ENCODE results near the gene NAGPA.

NAGPA gene

DNA sequence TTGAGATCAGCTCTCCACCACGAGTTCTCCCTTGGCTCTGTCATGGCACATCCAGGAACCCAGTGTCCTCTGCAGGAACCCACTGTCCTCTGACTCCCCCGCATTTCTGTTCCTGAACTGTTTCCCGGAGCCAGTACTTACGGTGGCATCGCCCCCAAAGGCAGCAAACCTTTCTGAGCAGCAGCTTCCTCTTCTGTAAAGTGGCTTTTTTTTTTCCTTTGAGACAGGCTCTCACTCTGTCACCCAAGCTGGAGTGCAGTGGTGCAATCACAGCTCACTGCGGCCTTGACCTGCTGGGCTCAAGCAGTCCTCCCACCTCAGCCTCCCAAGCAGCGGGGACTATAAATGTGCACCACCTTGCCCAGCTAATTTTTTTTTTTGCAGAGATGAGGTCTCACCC lies 32.2 kb downstream of the NAGPA start:
- no peak for DNase-seq

DNA sequence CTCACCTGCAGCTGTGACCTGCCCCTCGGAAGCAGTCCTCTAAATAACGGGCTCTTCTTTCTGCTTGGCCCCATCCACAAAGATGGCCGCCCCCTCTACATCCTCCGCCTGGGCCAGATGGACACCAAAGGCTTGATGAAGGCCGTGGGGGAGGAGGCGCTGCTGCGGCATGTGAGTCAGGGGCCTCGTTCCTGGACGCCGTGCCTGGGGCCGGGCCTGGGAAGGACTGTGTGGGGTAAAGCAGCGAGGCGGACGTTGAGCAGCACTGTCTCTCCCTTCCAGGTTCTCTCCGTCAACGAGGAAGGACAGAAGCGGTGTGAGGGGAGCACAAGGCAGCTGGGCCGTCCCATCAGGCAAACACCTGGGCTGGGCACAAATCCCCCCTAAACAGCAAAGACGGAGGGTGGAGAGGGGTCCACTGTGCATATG lies 33.1 kb downstream of the NAGPA start:
- no peak for DNase-seq

DNA sequence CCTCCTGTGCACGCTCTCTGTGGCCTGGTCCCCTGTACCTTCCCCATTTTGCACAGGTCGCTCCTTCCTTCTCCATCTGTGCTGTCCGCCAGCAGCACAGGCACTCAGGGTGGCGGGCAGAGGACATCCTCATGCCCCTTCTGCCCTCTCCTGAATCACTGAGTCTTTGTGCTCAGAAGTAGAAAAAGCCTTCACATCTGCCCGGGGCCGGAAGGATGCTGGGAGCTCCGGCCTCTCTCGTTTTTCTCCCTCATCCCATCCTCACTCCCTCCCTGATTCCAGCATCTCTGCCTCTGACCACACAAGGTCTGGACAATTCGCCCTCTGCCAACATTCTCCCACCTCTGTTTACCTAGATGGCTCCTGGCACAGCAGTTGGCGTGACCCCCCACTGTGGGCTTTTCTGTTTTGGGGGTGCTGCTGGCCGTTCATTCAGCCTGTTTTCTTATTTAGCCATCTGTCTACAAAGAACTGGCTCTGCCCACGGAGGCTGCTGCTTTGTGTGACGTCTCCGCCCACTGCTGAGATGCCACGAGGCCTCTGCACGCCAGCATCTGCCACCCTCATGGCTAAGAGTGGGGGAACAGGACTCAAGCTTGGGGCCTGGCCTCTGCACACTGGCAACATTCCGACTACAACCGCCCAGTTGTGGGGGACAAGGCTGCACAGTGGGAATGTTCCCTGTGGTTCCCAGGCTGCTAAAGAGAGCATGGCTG lies 38.9 kb downstream of the NAGPA start:
- no peak for DNase-seq

DNA sequence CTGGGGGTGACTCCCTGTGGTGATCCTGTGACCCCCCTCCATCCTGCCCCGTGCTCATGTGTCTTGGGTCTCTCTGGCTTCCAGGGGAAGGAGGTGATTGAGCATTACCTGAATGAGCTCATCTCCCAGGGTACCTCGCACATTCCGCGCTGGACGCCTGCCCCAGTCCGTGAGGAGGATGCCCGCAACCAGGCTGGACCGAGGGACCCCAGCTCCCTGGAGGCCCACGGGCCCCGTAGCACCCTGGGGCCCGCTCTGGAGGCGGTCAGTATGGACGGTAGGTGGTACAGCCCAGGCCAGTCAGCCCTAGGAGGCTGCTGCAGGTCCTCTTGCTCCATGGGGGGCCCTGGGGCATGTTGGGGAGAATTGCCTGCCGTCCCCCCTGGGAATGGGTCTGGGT lies 42.0 kb downstream of the NAGPA start:
- no peak for DNase-seq

DNA sequence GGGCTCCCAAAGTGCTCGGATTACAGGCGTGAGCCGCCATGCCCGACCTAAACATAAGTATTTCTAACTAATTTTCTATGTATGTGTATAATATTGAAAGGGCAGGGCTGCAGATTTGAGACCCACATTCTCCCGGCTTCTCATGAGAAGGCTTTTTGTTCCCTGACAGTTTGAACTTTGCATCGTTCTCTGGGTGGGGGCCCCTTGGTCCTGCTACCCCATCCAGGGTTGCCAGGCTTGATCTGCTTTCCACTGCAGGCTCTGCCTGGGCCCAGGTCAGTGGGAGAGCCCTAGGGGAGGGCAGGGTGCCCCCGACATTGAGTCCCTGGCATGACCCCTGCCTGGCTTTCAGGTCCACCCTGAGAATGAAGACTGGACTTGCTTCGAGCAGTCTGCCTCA lies 43.3 kb downstream of the NAGPA start:
- no peak for DNase-seq

DNA sequence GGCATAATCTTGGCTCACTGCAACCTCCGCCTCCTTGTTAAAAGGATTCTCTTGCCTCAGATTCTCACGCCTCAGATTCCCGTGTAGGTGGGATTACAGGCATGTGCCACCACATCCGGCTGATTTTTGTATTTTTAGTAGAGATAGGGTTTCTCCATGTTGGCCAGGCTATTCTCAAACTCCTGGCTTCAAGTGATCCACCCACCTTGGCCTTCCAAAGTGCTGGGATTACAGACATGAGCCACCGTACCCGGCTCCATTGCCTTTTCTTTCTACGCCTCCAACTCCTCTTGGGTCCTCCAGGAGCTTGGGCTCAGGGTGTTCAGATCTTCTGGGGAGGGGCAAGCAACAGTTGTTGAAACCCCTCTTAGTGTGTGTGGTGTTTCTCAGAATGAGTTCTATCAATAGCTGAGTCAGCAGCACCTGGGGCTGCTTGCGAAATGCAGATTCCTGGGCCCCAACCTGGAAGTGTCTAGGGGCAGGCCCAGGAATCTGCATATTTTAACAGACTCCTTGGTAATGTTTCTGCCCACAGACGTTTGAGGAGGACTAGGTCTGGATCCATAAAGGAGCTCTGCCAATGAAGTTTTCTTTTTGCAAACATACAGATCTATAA lies 44.2 kb downstream of the NAGPA start:
- DNase-seq: no peak

DNA sequence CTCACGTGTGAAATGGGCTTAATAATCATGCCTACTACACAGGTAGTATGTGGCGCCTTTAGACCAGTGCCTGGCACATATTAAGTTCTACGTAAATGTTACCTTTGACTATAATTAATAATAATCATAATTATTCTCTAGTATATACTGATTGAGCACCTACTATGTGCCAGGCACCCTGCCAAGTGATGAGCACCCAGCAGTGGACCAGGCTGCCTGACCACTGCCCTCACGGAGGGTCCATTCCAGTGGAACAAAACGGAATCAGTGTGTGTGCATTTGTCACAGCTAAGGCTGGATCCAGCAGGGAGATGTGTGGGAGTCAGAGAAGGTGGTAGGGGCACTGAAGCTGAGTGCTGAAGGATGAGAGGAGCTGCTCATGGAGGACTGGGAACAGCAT lies 45.1 kb downstream of the NAGPA start:
- no peak for DNase-seq

DNA sequence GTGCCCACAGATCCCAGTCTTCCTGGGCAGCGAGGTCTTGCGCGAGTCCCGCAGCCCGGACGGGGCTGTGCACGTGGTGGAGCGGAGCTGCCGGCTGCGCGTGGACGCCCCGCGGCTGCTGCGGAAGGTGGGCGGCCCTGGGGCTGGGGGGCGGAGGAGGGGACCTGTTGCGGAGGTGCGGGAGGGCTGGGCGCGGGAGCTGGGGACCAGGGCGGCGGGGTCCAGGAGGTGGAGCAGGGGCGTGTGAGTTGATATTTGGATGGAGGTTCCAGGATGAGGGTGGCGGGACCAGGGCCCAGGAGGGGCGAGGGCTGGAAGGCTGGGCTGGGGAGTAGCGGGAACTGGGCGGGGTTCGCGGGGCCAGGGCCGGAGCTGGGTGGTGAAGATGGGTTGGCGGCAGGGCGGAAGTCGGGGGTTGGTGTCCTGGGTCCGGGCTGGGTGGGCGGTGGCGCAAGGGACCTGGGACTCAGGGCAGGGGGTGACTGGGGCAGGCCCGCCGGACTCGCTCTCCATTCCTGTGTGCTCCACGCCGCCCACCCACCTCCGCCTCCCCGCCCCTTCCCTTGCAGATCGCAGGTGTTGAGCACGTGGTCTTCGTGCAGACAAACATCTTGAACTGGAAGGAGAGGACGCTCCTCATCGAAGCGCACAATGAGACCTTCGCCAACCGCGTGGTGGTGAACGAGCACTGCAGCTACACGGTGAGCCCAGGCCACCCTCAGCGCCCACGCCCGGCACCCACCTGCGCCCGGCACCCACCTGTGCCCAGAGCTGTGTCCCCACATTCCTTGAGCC lies 46.0 kb downstream of the NAGPA start:
- DNase-seq: no peak

DNA sequence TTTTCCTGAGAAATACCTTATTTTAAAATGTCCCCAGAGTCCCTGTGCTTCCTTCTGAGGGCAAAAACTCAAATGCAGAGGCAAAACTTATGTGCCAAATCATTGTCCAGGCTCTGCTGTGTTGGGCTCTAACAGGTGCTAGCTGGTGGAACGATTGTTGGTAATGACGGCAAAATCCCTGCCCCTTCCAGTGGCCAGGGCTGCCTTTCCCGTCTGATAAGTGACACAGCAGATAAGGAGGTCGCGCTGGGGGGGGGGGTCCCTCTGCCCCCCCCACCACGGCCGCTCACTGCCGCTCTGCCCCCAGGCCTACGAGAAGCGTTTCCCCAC lies 46.5 kb downstream of the NAGPA start:
- DNase-seq: no peak

DNA sequence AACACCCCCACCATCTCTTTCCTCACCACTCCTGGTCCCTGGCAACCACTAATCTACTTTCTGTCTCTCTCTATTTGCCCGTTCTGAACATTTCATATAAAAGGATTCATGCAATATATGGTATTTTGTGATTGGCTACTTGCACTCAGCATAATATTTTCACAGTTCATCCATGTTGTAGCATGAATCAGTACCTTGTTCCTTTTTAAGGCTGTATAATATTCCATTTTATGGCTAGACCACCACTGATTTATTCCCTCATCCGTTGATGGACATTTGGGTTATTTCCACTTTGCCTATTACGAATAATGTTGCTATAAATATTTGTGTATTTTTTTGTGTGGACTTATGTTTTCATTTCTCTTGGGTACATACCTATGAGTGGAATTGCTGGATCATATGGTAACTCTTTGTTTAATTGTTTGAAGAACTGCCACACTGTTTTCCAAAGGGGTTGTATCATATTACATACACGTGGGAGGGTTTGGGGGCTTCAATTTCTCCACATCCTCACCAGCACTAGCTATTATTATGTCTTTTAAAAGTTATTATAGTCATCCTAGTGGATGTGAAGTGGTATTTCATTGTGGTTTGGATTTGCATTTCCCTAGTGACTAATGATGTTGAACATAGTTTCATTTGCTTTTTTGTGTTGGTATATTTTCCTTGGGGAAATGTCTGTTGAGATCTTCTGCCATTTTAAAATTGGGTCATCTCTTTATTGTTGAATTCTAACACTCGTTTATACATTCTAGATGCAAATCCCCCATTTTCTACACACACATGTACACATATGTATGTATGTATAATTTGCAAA lies 49.4 kb downstream of the NAGPA start:
- DNase-seq: no peak

DNA sequence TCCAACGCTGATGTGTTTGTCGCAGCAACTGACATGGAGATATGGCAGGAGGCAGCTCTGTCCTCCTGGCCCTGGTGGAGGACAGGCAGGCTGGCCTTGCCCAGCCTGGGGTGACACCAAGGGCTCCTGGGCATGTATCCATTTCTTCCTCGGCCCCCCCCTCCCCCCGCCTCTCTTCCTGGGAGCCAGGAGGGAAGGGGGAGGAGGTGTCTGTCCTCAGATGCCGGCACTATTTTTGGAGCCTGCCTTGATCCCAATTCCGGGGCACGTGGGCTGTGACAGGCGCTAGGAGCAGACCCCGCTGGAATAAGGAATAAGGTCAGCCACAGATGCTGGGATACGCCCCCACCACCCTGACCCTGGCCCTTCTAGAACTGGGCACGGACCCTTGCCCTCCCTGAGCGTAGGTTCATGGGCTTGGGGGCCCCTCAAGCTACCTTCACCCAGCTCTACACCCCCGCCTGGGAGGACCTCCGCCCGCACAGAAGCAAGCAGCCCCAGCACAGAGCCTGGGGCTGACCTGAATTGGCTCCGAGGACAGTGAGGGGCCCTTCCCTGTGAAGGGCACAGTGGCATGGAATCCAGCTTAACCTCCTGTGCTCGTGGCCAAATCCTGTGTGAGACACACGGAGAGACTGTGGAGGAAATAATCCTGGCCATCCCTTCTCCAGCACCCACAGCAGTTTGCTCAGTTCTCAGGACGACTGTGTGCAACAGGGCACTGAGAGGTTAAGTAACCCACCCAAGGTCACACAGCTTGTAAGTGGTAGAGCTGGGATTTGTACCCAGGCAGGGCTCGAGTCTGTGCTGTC lies 51.5 kb downstream of the NAGPA start:
- no peak for DNase-seq

DNA sequence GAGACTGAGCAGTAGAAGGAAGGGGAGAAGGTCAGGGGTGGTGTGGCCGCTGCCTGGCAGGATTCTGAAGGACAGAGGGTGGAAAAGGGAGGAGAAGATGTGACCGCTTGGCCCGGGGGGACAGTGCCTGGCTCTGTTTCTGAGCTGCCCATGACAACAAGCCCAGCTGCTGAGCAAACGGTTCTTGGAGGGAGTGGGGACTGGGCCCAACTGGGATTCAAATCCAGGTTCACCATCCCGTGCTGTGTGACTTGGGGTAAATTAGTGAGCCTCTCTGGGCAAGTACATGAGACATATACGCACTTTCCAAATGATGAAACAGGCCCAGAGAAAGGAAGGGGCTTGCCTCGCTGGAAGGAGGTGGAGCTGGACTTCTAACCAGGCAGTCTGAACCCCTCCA lies 52.3 kb downstream of the NAGPA start:
- DNase-seq: no peak

DNA sequence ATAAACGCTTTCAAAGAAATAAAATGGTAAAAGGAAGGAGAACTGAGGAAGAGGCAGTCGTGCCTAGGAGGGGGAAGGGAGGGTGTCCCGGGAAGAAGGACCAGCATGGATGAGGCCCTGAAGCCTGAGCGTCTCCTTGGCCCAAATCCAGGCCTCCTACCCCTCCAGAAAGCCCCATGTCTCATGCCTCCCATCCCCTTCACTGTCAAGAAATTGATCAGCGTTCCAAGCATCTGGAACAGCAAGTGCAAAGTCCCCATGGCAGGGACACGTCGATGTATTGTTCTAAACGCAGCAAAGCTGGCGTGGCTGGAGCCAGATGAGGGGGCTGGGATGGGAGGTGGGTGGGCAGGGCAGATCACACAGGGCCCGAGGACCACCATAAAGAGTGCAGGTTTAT lies 53.0 kb downstream of the NAGPA start:
- DNase-seq: no peak

DNA sequence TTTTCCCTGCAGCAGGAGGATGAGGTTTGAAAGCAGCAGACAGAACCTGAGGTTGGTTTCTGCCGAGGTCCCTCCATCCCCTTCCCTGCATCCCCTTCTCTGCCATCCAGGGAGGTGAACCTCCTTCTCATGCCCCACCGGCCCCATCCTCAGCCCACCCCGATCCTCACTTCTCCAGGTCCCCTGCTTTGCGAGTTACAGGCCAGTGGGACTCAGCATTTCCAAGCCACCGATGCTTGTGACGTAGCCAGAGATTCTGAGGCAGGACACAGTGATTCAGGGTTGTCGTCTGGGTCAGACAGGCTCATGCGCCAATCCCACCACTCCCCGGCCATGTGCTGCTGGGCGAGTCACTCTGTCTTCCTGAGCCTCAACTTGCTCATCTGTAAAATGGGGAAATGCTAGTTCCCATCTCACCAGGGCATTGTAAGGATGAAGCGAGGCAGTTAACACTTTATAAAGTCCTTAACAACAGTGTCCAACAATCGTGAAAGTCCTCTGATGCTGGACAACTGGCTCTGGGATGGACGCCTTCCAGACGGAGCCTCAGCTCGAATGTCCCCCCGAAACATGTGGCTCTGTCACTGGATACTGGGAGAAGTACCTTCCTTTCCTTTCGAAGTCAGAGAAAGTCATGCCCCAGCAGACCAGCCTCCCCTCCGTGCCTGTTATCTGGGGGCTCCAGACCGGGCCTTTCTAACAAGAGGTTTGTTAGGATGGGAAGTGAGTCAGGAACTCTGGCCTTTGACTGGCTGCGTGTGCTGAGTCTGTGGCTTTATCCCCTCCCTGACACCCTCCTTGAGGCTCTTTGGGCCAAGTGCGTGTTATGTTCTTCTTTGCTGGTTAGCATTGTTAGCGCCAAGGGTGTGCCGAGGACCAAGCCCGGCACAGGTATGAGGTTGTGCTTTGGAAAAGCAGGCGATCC lies 53.7 kb downstream of the NAGPA start:
- DNase-seq: no peak

DNA sequence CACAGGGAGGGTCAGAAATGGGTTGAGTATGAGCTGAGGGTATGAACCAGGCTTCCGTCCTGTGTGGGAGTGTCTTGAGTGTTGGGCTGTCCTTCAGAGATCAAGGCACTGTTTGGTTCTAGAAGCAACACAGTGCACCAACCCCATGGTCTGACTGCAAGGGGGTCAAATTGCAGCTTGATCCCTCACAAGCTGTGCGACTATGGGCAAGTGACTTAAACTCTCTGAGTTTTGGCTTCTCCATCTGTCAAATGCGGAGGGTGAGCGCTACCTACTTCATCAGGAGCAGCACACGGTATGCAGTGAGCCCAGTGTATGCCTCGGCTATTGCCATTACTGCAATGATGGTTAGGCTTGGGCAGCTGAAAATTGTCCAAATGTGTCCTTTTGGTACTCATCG lies 54.6 kb downstream of the NAGPA start:
- DNase-seq: no peak

DNA sequence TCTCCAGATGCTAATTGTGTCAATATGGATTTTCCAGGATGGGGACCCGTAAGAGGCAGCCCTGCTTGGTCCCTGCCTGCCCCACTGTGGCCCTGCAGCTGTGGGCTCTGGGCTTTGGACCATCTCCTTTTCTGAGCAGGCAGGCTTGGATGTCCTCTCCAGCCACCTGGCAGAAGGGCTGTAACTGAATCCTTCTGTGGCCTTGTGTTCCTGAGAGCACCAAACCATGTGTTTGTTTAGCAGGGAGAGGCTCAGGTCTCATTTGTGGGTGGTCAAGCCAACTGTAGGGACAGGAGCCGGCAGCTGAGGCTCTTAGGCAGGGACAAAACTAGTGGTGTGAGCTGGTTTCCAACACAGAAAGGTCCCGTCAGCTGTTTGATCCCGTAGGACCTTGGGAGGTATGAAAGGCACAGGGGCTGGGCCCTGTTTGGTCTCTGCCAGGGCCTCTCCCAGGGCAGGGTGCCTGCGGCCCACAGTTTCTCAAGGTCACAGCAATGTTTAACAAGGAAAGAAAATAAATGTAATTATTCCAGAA lies 57.1 kb downstream of the NAGPA start:
- DNase-seq: no peak

DNA sequence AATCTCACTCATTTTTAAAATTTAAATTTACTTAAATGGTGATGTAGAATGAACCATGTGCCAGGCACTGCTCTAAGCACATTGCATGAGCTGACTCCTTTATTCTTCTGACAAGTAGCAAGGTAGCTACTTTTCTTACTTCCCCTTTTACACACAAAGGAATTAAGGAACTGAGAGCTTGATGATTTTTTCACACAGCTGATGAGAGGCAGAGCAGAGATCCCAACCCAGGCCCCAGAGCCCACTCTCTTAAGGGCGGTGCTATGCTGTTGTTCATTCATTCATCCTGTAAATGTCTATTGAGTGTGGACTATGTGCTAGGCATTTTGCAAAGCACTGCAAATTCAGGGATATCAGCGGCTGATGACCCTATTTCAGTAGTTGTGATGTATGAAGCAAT lies 57.7 kb downstream of the NAGPA start:
- DNase-seq: no peak

Data from femur (tissue), 1 donor.